KMS-11 (cell line): ENCODE data around the gene TSGA10IP.

Experiments used
- H2AFZ ChIP-seq: fragments of 200-600 bp; sonication (generic); 2 replicates; pipeline ENCODE4 v1.6.1; 2016; ENCODE audit warnings: antibody characterized with exemption, mixed run types, low read depth
- H3K27ac ChIP-seq: fragments of 200-600 bp; sonication (generic); 2 replicates; pipeline ENCODE4 v1.6.1; 2016; ENCODE audit warnings: mild to moderate bottlenecking, mixed run types
- H3K27me3 ChIP-seq: fragments of 200-600 bp; sonication (generic); 2 replicates; pipeline ENCODE4 v1.6.1; 2017; ENCODE audit warnings: mild to moderate bottlenecking, low read depth, mixed run types, moderate library complexity; ENCODE audit not compliant: insufficient read depth
- H3K36me3 ChIP-seq: fragments of 200-600 bp; sonication (generic); 2 replicates; pipeline ENCODE4 v1.6.1; 2017; ENCODE audit warnings: mild to moderate bottlenecking, mixed run types; ENCODE audit not compliant: insufficient read depth
- H3K4me1 ChIP-seq: fragments of 200-600 bp; sonication (generic); 2 replicates; pipeline ENCODE4 v1.6.1; 2016; ENCODE audit warnings: mild to moderate bottlenecking, low read depth, mixed run types; ENCODE audit not compliant: poor library complexity, severe bottlenecking
- H3K4me2 ChIP-seq: fragments of 200-600 bp; sonication (generic); 2 replicates; pipeline ENCODE4 v1.7.0; 2016; ENCODE audit warnings: mild to moderate bottlenecking, mixed run types
- H3K4me3 ChIP-seq: fragments of 200-600 bp; sonication (generic); IDR thresholded peaks from 2 replicates; pipeline ENCODE4 v1.6.1; 2017; ENCODE audit warnings: low read depth, low read length, mixed read lengths; ENCODE audit not compliant: insufficient read depth
- H3K79me2 ChIP-seq: fragments of 200-600 bp; sonication (generic); 2 replicates; pipeline ENCODE4 v1.6.1; 2016; ENCODE audit warnings: low read depth, mixed run types; ENCODE audit not compliant: insufficient read depth
- H3K9ac ChIP-seq: fragments of 200-600 bp; sonication (generic); 2 replicates; pipeline ENCODE4 v1.6.1; 2016; ENCODE audit warnings: mild to moderate bottlenecking, mixed run types
- H4K20me1 ChIP-seq: fragments of 200-600 bp; sonication (generic); 2 replicates; pipeline ENCODE4 v1.6.1; 2016; ENCODE audit warnings: mild to moderate bottlenecking, mixed run types; ENCODE audit not compliant: insufficient read depth
- CTCF ChIP-seq: fragments of 200-600 bp; sonication (generic); conservative IDR thresholded peaks from 2 replicates; pipeline ENCODE4 v1.6.1; 2017; ENCODE audit warnings: low read depth, mild to moderate bottlenecking, antibody characterized with exemption, low read length, moderate library complexity, mixed read lengths

The TSGA10IP gene

GRCh38 chr11:65944191-65944590 lies 1.1 kb upstream of the TSGA10IP start:
- H3K36me3 ChIP-seq, result no peaks in the 10 kb centered on the region
- TF ChIP-seq CTCF, result no peak
- H4K20me1 ChIP-seq, result no peaks in the 10 kb centered on the region
- no peaks in the 10 kb centered on the region for H3K27me3 ChIP-seq
- H3K9ac ChIP-seq, result no peak overlapping the region
- H3K4me1 ChIP-seq, result no peaks in the 10 kb centered on the region
- no peak overlapping the region for H3K4me3 ChIP-seq
- no peaks in the 10 kb centered on the region for H3K79me2 ChIP-seq
- no peak overlapping the region for H2AFZ ChIP-seq
- no peak overlapping the region for H3K27ac ChIP-seq
- no peak overlapping the region for H3K4me2 ChIP-seq

- Histone ChIP-seq H3K9ac (no peak overlapping the region), H3K4me2 (no peak overlapping the region), H3K4me1 (no peaks in the 10 kb centered on the region), H3K36me3 (no peaks in the 10 kb centered on the region), H3K79me2 (no peaks in the 10 kb centered on the region), H2AFZ (no peak overlapping the region), H3K27ac (no peak overlapping the region), H3K4me3 (no peak overlapping the region), H3K27me3 (no peaks in the 10 kb centered on the region), H4K20me1 (no peaks in the 10 kb centered on the region)
- no peak for TF ChIP-seq CTCF
These were observed 513 bp upstream of the TSGA10IP start for GRCh38 chr11:65944767-65945166.

- Histone ChIP-seq H3K4me3 (no peak overlapping the region), H3K27ac (no peak overlapping the region), H3K36me3 (no peaks in the 10 kb centered on the region), H3K79me2 (no peaks in the 10 kb centered on the region), H4K20me1 (no peaks in the 10 kb centered on the region), H3K27me3 (no peaks in the 10 kb centered on the region), H2AFZ (no peak overlapping the region), H3K4me2 (no peak overlapping the region), H3K4me1 (no peaks in the 10 kb centered on the region), H3K9ac (no peak overlapping the region)
- TF ChIP-seq CTCF, result no peak
These were observed 770 bp downstream of the TSGA10IP start for GRCh38 chr11:65945941-65946558.

GRCh38 chr11:65946655-65947054 lies 1.4 kb downstream of the TSGA10IP start:
- H3K4me2 ChIP-seq, result no peak overlapping the region
- no peak for TF ChIP-seq CTCF
- no peak overlapping the region for H3K27ac ChIP-seq
- H3K4me1 ChIP-seq, result no peaks in the 10 kb centered on the region
- H2AFZ ChIP-seq, result no peak overlapping the region
- H3K79me2 ChIP-seq, result no peaks in the 10 kb centered on the region
- H3K27me3 ChIP-seq, result no peaks in the 10 kb centered on the region
- no peaks in the 10 kb centered on the region for H3K36me3 ChIP-seq
- no peak overlapping the region for H3K4me3 ChIP-seq
- H3K9ac ChIP-seq, result no peak overlapping the region
- no peaks in the 10 kb centered on the region for H4K20me1 ChIP-seq
